Left colon (tissue), 2 donors: ENCODE results near the gene HACE1. TPM values are rescaled to one million over a fixed set of nuclear protein-coding genes. Genes with fewer than 3 reads are reported as not detected.
"Not testable (repeated sequence)": the region's sequence is repeated elsewhere in the genome, so short reads cannot be mapped to it uniquely, and the experiment has no call there.

Experiments
- ATAC-seq: fragments of 200-7000 bp; cut with Tn5 transposase; one replicate; pipeline ENCODE4 v1.9.1; 2020; ENCODE audit warnings: mild to moderate bottlenecking, moderate library complexity
- DNase-seq, 2 donors: peaks; one replicate each; pipeline ENCODE4 v3.0.0-alpha.2; 2020
- intact Hi-C, 2 donors: fragments of 100-400 bp; cut with DNase I in 1 of 2; cut with micrococcal nuclease in 1 of 2; formaldehyde crosslinking; loops; one replicate each; pipeline versions ENCODE4 v1.11.2 to v1.14.0; 2022; cut with DNase I, micrococcal nuclease
- total RNA-seq, 2 donors: library from RNA; stranded (reverse); fragmentation: NEBNext Ultra II Directional; extraction: Animal tissue kit (Norgen Biotek cat#: 25700); gene quantifications; one replicate each; pipeline ENCODE4 v1.2.1, GENCODE V29; 2021
- donor health status: DM: no; HTN: no; CAD: no.
- donor health status: DM: yes; HTN: yes; CAD: no.

HACE1 gene
- total RNA-seq, 2 donors from 2014 or later, result 5.3 to 8.1 TPM

GRCh38 chr6:104766595-104766994, 93.1 kb downstream of the HACE1 start:
- intact Hi-C loops, result no loop called here
- ATAC-seq (no peak), DNase-seq (no peak)

GRCh38 chr6:104754788-104755409, 104.8 kb downstream of the HACE1 start:
- intact Hi-C loops, result no loop called here
- ATAC-seq, result no peak
- no peak for DNase-seq

- no peak for DNase-seq
- intact Hi-C loops, result no loop called here
Measured at GRCh38 chr6:104753251-104753650, 106.5 kb downstream of the HACE1 start.

GRCh38 chr6:104750449-104750848, 109.3 kb downstream of the HACE1 start:
- DNase-seq, result no peak
- intact Hi-C loops, result no loop called here
- no peak for ATAC-seq

More at GRCh38 chr6:104753251-104753650, 106.5 kb downstream of the HACE1 start:
- no peak for ATAC-seq

GRCh38 chr6:104739124-104739523, 120.6 kb downstream of the HACE1 start:
- ATAC-seq, intact Hi-C loops, DNase-seq: not testable (repeated sequence)

GRCh38 chr6:104737567-104737966, 122.2 kb downstream of the HACE1 start:
- DNase-seq, ATAC-seq, intact Hi-C loops: not testable (repeated sequence)

GRCh38 chr6:104736545-104736944, 123.2 kb downstream of the HACE1 start:
- intact Hi-C loops, result no loop called here
- no peak for DNase-seq
- no peak for ATAC-seq

- no peak for DNase-seq
- intact Hi-C loops, result no loop called here
- ATAC-seq, result no peak
Measured at GRCh38 chr6:104730450-104730849, 129.3 kb downstream of the HACE1 start.

- DNase-seq, result no peak
- no peak for ATAC-seq
- intact Hi-C loops, result no loop called here
Measured at GRCh38 chr6:104729433-104729832, 130.3 kb downstream of the HACE1 start.

GRCh38 chr6:104728448-104728847, 131.3 kb downstream of the HACE1 start:
- intact Hi-C loops, result no loop called here
- ATAC-seq, result no peak
- DNase-seq, result no peak

- intact Hi-C loops, result no loop called here
- no peak for ATAC-seq
- no peak for DNase-seq
Measured at GRCh38 chr6:104718672-104719071, 141.0 kb downstream of the HACE1 start.

- DNase-seq (no peak), ATAC-seq (no peak)
- intact Hi-C loops, result no loop called here
Measured at GRCh38 chr6:104716858-104717257, 142.9 kb downstream of the HACE1 start.

GRCh38 chr6:104714796-104715195, 144.9 kb downstream of the HACE1 start:
- DNase-seq, result no peak
- no peak for ATAC-seq
- intact Hi-C loops, result no loop called here

- ATAC-seq (no peak), DNase-seq (no peak)
- intact Hi-C loops, result no loop called here
Measured at GRCh38 chr6:104713982-104714381, 145.7 kb downstream of the HACE1 start.

GRCh38 chr6:104711371-104711770, 148.3 kb downstream of the HACE1 start:
- DNase-seq, result no peak
- intact Hi-C loops, result no loop called here
- ATAC-seq, result peak; percentile 40

- intact Hi-C loops, result no loop called here
- ATAC-seq (no peak), DNase-seq (no peak)
Measured at GRCh38 chr6:104710543-104711335, 149.0 kb downstream of the HACE1 start.

- intact Hi-C loops, result no loop called here
- DNase-seq (no peak), ATAC-seq (no peak)
Measured at GRCh38 chr6:104705916-104706442, 153.7 kb downstream of the HACE1 start.

- no peak for DNase-seq
- no peak for ATAC-seq
- intact Hi-C loops, result no loop called here
Measured at GRCh38 chr6:104705095-104705707, 154.5 kb downstream of the HACE1 start.

- intact Hi-C loops, result no loop called here
- ATAC-seq (no peak), DNase-seq (no peak)
Measured at GRCh38 chr6:104704191-104704590, 155.5 kb downstream of the HACE1 start.
